RWPE2 (cell line): ENCODE results near the gene FAM131A.

Experiments used
- ATAC-seq: fragments of 200-7000 bp; cut with Tn5 transposase; 3 replicates; pipeline ENCODE4 v1.9.1; 2021; ENCODE audit warnings: low read depth
- DNase-seq: peaks from one replicate; pipeline ENCODE4 v3.0.0-alpha.2; 2020; ENCODE audit warnings: low spot score
- H3K27ac ChIP-seq: fragments of 450-650 bp; 2 replicates; pipeline ENCODE4 v1.5.1; 2017; ENCODE audit warnings: mild to moderate bottlenecking; ENCODE audit not compliant: poor library complexity, severe bottlenecking
- H3K27me3 ChIP-seq: fragments of 250-450 bp; sonication (Bioruptor Pico); 2 replicates; pipeline ENCODE4 v1.5.1; 2021; ENCODE audit warnings: mild to moderate bottlenecking, moderate library complexity; ENCODE audit not compliant: insufficient read depth, poor library complexity, severe bottlenecking
- H3K36me3 ChIP-seq: fragments of 250-450 bp; sonication (Bioruptor Pico); 2 replicates; pipeline ENCODE4 v1.5.1; 2020; ENCODE audit warnings: low read depth, mild to moderate bottlenecking, moderate library complexity
- H3K4me1 ChIP-seq: fragments of 250-450 bp; sonication (Bioruptor Pico); 2 replicates; pipeline ENCODE4 v1.5.1; 2021; ENCODE audit warnings: mild to moderate bottlenecking, moderate library complexity; ENCODE audit not compliant: insufficient read depth, poor library complexity, severe bottlenecking
- H3K4me3 ChIP-seq: fragments of 250-450 bp; sonication (Bioruptor Pico); 2 replicates; pipeline ENCODE4 v1.5.1; 2021; ENCODE audit warnings: mild to moderate bottlenecking, moderate library complexity; ENCODE audit not compliant: severe bottlenecking
- H3K9me3 ChIP-seq: fragments of 250-450 bp; sonication (Bioruptor Pico); 2 replicates; pipeline ENCODE4 v1.5.1; 2021; ENCODE audit warnings: mild to moderate bottlenecking, moderate library complexity; ENCODE audit not compliant: severe bottlenecking
- CTCF ChIP-seq: fragments of 450-650 bp; IDR thresholded peaks from one replicate; pipeline ENCODE4 v1.5.1; 2017; ENCODE audit warnings: mild to moderate bottlenecking, moderate library complexity; ENCODE audit not compliant: poor library complexity, severe bottlenecking

Gene FAM131A

GRCh38 chr3:184381261-184382224 lies 44.1 kb downstream of the FAM131A start:
- no peak for ATAC-seq
- no peak overlapping the region for H3K27ac ChIP-seq
- TF ChIP-seq CTCF = no peak
- no peaks in the 10 kb centered on the region for H3K9me3 ChIP-seq
- H3K36me3 ChIP-seq = no peaks in the 10 kb centered on the region
- DNase-seq = no peak
- H3K27me3 ChIP-seq = peaks cover 36% of the 10 kb centered on the region
- H3K4me1 ChIP-seq = no peaks in the 10 kb centered on the region
- no peak overlapping the region for H3K4me3 ChIP-seq

- DNase-seq (no peak), ATAC-seq (no peak)
- Histone ChIP-seq H3K4me3 (no peak overlapping the region), H3K4me1 (no peaks in the 10 kb centered on the region), H3K27me3 (peaks cover 36% of the 10 kb centered on the region), H3K9me3 (no peaks in the 10 kb centered on the region), H3K36me3 (no peaks in the 10 kb centered on the region), H3K27ac (no peak overlapping the region)
- TF ChIP-seq CTCF = no peak
Measured at GRCh38 chr3:184382326-184383032, 45.1 kb downstream of the FAM131A start.

- Histone ChIP-seq H3K36me3 (no peaks in the 10 kb centered on the region), H3K9me3 (no peaks in the 10 kb centered on the region), H3K4me1 (no peaks in the 10 kb centered on the region), H3K27me3 (peaks cover 31% of the 10 kb centered on the region), H3K4me3 (no peak overlapping the region), H3K27ac (no peak overlapping the region)
- TF ChIP-seq CTCF = no peak
- no peak for DNase-seq
- ATAC-seq = no peak
Measured at GRCh38 chr3:184383033-184383740, 45.8 kb downstream of the FAM131A start.

GRCh38 chr3:184384342-184384741 lies 46.9 kb downstream of the FAM131A start:
- TF ChIP-seq CTCF = no peak
- H3K36me3 ChIP-seq = no peaks in the 10 kb centered on the region
- peaks cover 19% of the 10 kb centered on the region for H3K27me3 ChIP-seq
- H3K4me3 ChIP-seq = no peak overlapping the region
- ATAC-seq = no peak
- DNase-seq = no peak
- H3K27ac ChIP-seq = no peak overlapping the region
- H3K4me1 ChIP-seq = no peaks in the 10 kb centered on the region
- H3K9me3 ChIP-seq = no peaks in the 10 kb centered on the region
